H1 (cell line): Measurements from ENCODE around the gene FPR2. TPM values are rescaled to one million over a fixed set of nuclear protein-coding genes. Genes with fewer than 3 reads are reported as not detected.

Experiments used
- CTCF ChIA-PET: fragments of 300-600 bp; sonication (Branson Sonifier 250); formaldehyde crosslinking; loops from one replicate; lab custom pipeline; 2021; ENCODE audit not compliant: partially characterized antibody; lab: Charles Lee
- POLR2A ChIA-PET: fragments of 300-600 bp; sonication (Branson Sonifier 250); formaldehyde crosslinking; loops from one replicate; lab custom pipeline; 2021; ENCODE audit warnings: inconsistent platforms; ENCODE audit not compliant: partially characterized antibody; lab: Charles Lee
- DNase-seq, 2 experiments: peaks; one replicate each; pipeline versions ENCODE4 v3.0.0 to v3.0.0-alpha.2; 2010 to 2022; ENCODE audit warnings: low spot score in 2 of 2, low read depth in 1 of 2, mixed read lengths in 1 of 2
- FAIRE-seq: peaks from 2 replicates; lab custom pipeline; 2011; peaks lifted over from hg19 to GRCh38; lab: Jason Lieb, UNC
- H2AFZ ChIP-seq: 2 replicates; pipeline ENCODE4 v1.8.1; 2012; ENCODE audit warnings: low read length, inconsistent platforms
- H2AK5ac ChIP-seq: 2 replicates; pipeline ENCODE4 v1.6.1; 2013; ENCODE audit warnings: low read depth, low read length
- H2BK120ac ChIP-seq: replicated peaks from 2 replicates; pipeline ENCODE3; 2013; ENCODE audit warnings: low read depth, low read length, inconsistent platforms
- H2BK12ac ChIP-seq: 2 replicates; pipeline ENCODE4 v1.6.1; 2013; ENCODE audit warnings: low read depth, low read length
- H2BK15ac ChIP-seq: 2 replicates; pipeline ENCODE4 v1.6.1; 2013; ENCODE audit warnings: low read length
- H2BK20ac ChIP-seq: 2 replicates; pipeline ENCODE4 v1.6.1; 2013; ENCODE audit warnings: low read length
- H2BK5ac ChIP-seq: 2 replicates; pipeline ENCODE4 v1.6.1; 2013; ENCODE audit warnings: low read depth, low read length
- H3K14ac ChIP-seq: 2 replicates; pipeline ENCODE4 v1.6.1; 2013; ENCODE audit warnings: inconsistent platforms; ENCODE audit not compliant: insufficient read length
- H3K18ac ChIP-seq: 2 replicates; pipeline ENCODE4 v1.6.1; 2013; ENCODE audit warnings: low read length; ENCODE audit errors: extremely low read depth
- H3K23ac ChIP-seq: 2 replicates; pipeline ENCODE4 v1.6.1; 2013; ENCODE audit warnings: inconsistent platforms; ENCODE audit not compliant: insufficient read length
- H3K23me2 ChIP-seq: 2 replicates; pipeline ENCODE4 v1.6.1; 2013; ENCODE audit warnings: low read depth, low read length
- H3K27ac ChIP-seq: 2 replicates; pipeline ENCODE4 v1.6.1; 2011; ENCODE audit warnings: low read depth, low read length, inconsistent platforms
- H3K27me3 ChIP-seq, 4 experiments: replicated peaks in 1 of 4; 1 replicate in 1 of 4; 2 replicates in 3 of 4; pipeline versions ENCODE4 v1.6.1 to v1.8.1; 2011 to 2013; ENCODE audit warnings: low read length in 3 of 4, mild to moderate bottlenecking in 3 of 4, inconsistent platforms in 2 of 4, mixed read lengths in 2 of 4, moderate library complexity in 1 of 4; ENCODE audit not compliant: control insufficient read depth in 3 of 4, insufficient read depth in 3 of 4; ENCODE audit errors: extremely low read depth in 1 of 4
- H3K36me3 ChIP-seq, 4 experiments: 2 replicates each; pipeline versions ENCODE4 v1.6.1 to v1.8.1; 2011 to 2013; ENCODE audit warnings: mild to moderate bottlenecking in 4 of 4, low read length in 3 of 4, moderate library complexity in 2 of 4, control low read depth in 1 of 4, inconsistent platforms in 1 of 4; ENCODE audit not compliant: insufficient read depth in 4 of 4, control insufficient read depth in 2 of 4
- H3K4ac ChIP-seq: replicated peaks from 2 replicates; pipeline ENCODE3; 2013; ENCODE audit warnings: low read length, low read depth, mixed read lengths, inconsistent platforms; ENCODE audit not compliant: insufficient read length
- H3K4me1 ChIP-seq, 4 experiments: replicated peaks in 1 of 4; 1 replicate in 1 of 4; 2 replicates in 3 of 4; pipeline versions ENCODE4 v1.6.1 to v1.8.1; 2011 to 2013; ENCODE audit warnings: low read length in 3 of 4, inconsistent platforms in 2 of 4, mixed read lengths in 1 of 4; ENCODE audit not compliant: insufficient read depth in 4 of 4, control insufficient read depth in 3 of 4
- H3K4me2 ChIP-seq, 2 experiments: 2 replicates each; pipeline versions ENCODE4 v1.6.1 to v1.8.1; 2011 to 2013; ENCODE audit warnings: low read depth in 2 of 2, low read length in 2 of 2, control low read depth in 1 of 2, inconsistent platforms in 1 of 2, mild to moderate bottlenecking in 1 of 2; ENCODE audit not compliant: insufficient read depth in 1 of 2
- H3K4me3 ChIP-seq, 4 experiments: fragments of 200-600, 300-600 bp in 1 of 4; sonication (generic), shearing (Covaris generic), sonication (Bioruptor Twin) in 1 of 4; 2 replicates each; pipeline versions ENCODE4 v1.5.1 to v1.8.1; 2011 to 2016; ENCODE audit warnings: low read length in 4 of 4, low read depth in 3 of 4, control low read depth in 2 of 4, inconsistent platforms in 2 of 4, mild to moderate bottlenecking in 2 of 4, mixed read lengths in 1 of 4, moderate library complexity in 1 of 4; ENCODE audit not compliant: insufficient read depth in 2 of 4; ENCODE audit errors: extremely low read depth in 1 of 4
- H3K56ac ChIP-seq: replicated peaks from 2 replicates; pipeline ENCODE3; 2013; ENCODE audit warnings: low read depth, mild to moderate bottlenecking, mixed read lengths, low read length, inconsistent platforms; ENCODE audit not compliant: insufficient read length
- H3K79me1 ChIP-seq: 2 replicates; pipeline ENCODE4 v1.6.1; 2013; ENCODE audit warnings: low read depth, low read length, control low read depth
- H3K79me2 ChIP-seq, 2 experiments: 2 replicates each; pipeline versions ENCODE4 v1.6.1 to v1.8.1; 2012 to 2013; ENCODE audit warnings: low read length in 2 of 2, mild to moderate bottlenecking in 2 of 2, inconsistent platforms in 1 of 2; ENCODE audit not compliant: insufficient read depth in 2 of 2, control insufficient read depth in 1 of 2
- H3K9ac ChIP-seq, 4 experiments: replicated peaks in 1 of 4; 1 replicate in 1 of 4; 2 replicates in 3 of 4; pipeline versions ENCODE4 v1.6.1 to v1.8.1; 2011 to 2013; ENCODE audit warnings: low read depth in 3 of 4, low read length in 3 of 4, control low read depth in 2 of 4, mild to moderate bottlenecking in 2 of 4, moderate library complexity in 2 of 4, inconsistent platforms in 1 of 4; ENCODE audit errors: extremely low read depth in 1 of 4
- H3K9me3 ChIP-seq, 2 experiments: 2 replicates each; pipeline versions ENCODE4 v1.6.1 to v1.8.1; 2012 to 2013; ENCODE audit warnings: mild to moderate bottlenecking in 2 of 2, moderate library complexity in 2 of 2, control low read depth in 1 of 2, inconsistent platforms in 1 of 2, low read depth in 1 of 2, low read length in 1 of 2, mixed read lengths in 1 of 2; ENCODE audit not compliant: insufficient read depth in 2 of 2
- H4K20me1 ChIP-seq, 2 experiments: replicated peaks in 1 of 2; 2 replicates each; pipeline versions ENCODE3 to v1.8.1; 2011 to 2013; ENCODE audit warnings: inconsistent platforms in 2 of 2, low read length in 2 of 2, mild to moderate bottlenecking in 1 of 2; ENCODE audit not compliant: insufficient read depth in 2 of 2, control insufficient read depth in 1 of 2
- H4K5ac ChIP-seq: 2 replicates; pipeline ENCODE4 v1.6.1; 2013; ENCODE audit warnings: low read length, low read depth, mixed read lengths, inconsistent platforms; ENCODE audit not compliant: insufficient read length
- H4K8ac ChIP-seq: 2 replicates; pipeline ENCODE4 v1.8.0; 2013; ENCODE audit warnings: mild to moderate bottlenecking, moderate library complexity, low read length, inconsistent platforms; ENCODE audit not compliant: insufficient read depth; ENCODE audit errors: extremely low read depth
- H4K91ac ChIP-seq: replicated peaks from 2 replicates; pipeline ENCODE3; 2013; ENCODE audit warnings: low read length, mixed read lengths, inconsistent platforms; ENCODE audit not compliant: insufficient read length
- ASH2L ChIP-seq: fragments of 200-600, 300-600 bp; sonication (generic); IDR thresholded peaks from one replicate; pipeline ENCODE4 v1.7.1; 2017; ENCODE audit warnings: low read length
- ATF3 ChIP-seq: IDR thresholded peaks from 2 replicates; pipeline ENCODE4 v1.6.1; 2011; ENCODE audit warnings: low read depth, mild to moderate bottlenecking, low read length; ENCODE audit not compliant: insufficient read depth
- EGR1 ChIP-seq: IDR thresholded peaks from 2 replicates; pipeline ENCODE4 v1.6.1; 2011; ENCODE audit warnings: low read depth, low read length, borderline replicate concordance
- EZH2 ChIP-seq: fragments of 200-600 bp; sonication (generic); IDR thresholded peaks from 2 replicates; pipeline ENCODE4 v1.7.1; 2012; ENCODE audit warnings: low read depth, mild to moderate bottlenecking, moderate library complexity, low read length, inconsistent platforms; ENCODE audit not compliant: severe bottlenecking
- FOSL1 ChIP-seq: IDR thresholded peaks from 2 replicates; pipeline ENCODE4 v1.6.1; 2011; ENCODE audit warnings: mild to moderate bottlenecking, low read depth, low read length, moderate library complexity; ENCODE audit not compliant: insufficient read depth
- HDAC2 ChIP-seq, 2 experiments: fragments of 300-600 bp in 1 of 2; sonication (generic) in 1 of 2; IDR thresholded peaks; 2 replicates each; pipeline ENCODE4 v1.6.1; 2011 to 2012; ENCODE audit warnings: low read depth in 2 of 2, low read length in 2 of 2, mild to moderate bottlenecking in 2 of 2, moderate library complexity in 2 of 2, borderline replicate concordance in 1 of 2, inconsistent platforms in 1 of 2
- KDM1A ChIP-seq: fragments of 200-600, 300-600 bp; sonication (generic); IDR thresholded peaks from 2 replicates; pipeline ENCODE4 v1.7.1; 2016; ENCODE audit warnings: mild to moderate bottlenecking, low read length, borderline replicate concordance
- POLR2AphosphoS5 ChIP-seq: IDR thresholded peaks from 2 replicates; pipeline ENCODE4 v1.6.1; 2011; ENCODE audit warnings: low read depth, low read length
- RBBP5 ChIP-seq: IDR thresholded peaks from 2 replicates; pipeline ENCODE4 v1.7.1; 2012; ENCODE audit warnings: low read depth, mild to moderate bottlenecking, inconsistent platforms, low read length, moderate library complexity, borderline replicate concordance
- TCF12 ChIP-seq: IDR thresholded peaks from 2 replicates; pipeline ENCODE4 v1.6.1; 2011; ENCODE audit warnings: low read depth, mild to moderate bottlenecking, low read length
- WGBS, 2 experiments: shearing (Covaris generic) in 1 of 2; methylation state at CpG; one replicate each; pipeline versions ENCODE4 v1.1.6 to v1.1.7; 2013 to 2015; ENCODE audit warnings: low lambda C conversion rate in 2 of 2, mixed read lengths in 2 of 2, inconsistent platforms in 1 of 2, low coverage in 1 of 2, missing lambda C conversion rate in 1 of 2; ENCODE audit not compliant: insufficient replicate concordance in 2 of 2, insufficient coverage in 1 of 2, insufficient read length in 1 of 2; ENCODE audit errors: extremely low coverage in 1 of 2, missing lambda C conversion rate in 1 of 2; 5-methylcytosine and 5-hydroxymethylcytosine counted together
- polyA plus RNA-seq, 7 experiments: library from polyadenylated mRNA; depleted of rRNA in 3 of 7; stranded (reverse) in 5 of 7; unstranded in 2 of 7; fragments of >200 nt in 5 of 7; fragments of 200-250 nt in 2 of 7; gene quantifications; 1 replicate in 5 of 7; 2 replicates in 1 of 7; 4 replicates in 1 of 7; pipeline versions ENCODE4 v1.2.1 to v1.2.3, GENCODE V29; 2011 to 2013; ENCODE audit warnings: missing spikeins in 2 of 7, mixed read lengths in 2 of 7
- total RNA-seq: library from RNA; stranded (reverse); fragmentation: NEBNext Ultra II Directional; extraction: Animal tissue kit (Norgen Biotek cat#: 25700); gene quantifications from 2 replicates; pipeline ENCODE4 v1.2.1, GENCODE V29; 2021

FPR2 gene
- total and polyA plus RNA-seq, 2 of the 8 experiments (the other 6 are each of a cell fraction or from before 2014, with no cell fraction given): 0.17 TPM; not detected in 1

GRCh38 chr19:51766461-51766860, 5.5 kb downstream of the FPR2 start:
- Histone ChIP-seq H3K23me2 (no peaks in the 10 kb centered on the region), H3K27ac (no peak overlapping the region), H2BK120ac (no peak overlapping the region), H2AFZ (no peak overlapping the region), H4K91ac (no peak overlapping the region), H3K4me2 (no peak overlapping the region), H2BK5ac (no peak overlapping the region), H4K8ac (no peak overlapping the region), H3K4me1 (no peaks in the 10 kb centered on the region), H3K4me3 (no peak overlapping the region), H3K36me3 (no peaks in the 10 kb centered on the region), H2BK12ac (no peak overlapping the region), H2BK20ac (no peak overlapping the region), H4K5ac (no peak overlapping the region), H3K9ac (no peak overlapping the region), H3K56ac (no peak overlapping the region), H2BK15ac (no peak overlapping the region), H3K79me1 (no peaks in the 10 kb centered on the region), H2AK5ac (no peak overlapping the region), H3K23ac (no peak overlapping the region), H3K4ac (no peak overlapping the region), H4K20me1 (no peaks in the 10 kb centered on the region), H3K79me2 (no peaks in the 10 kb centered on the region), H3K18ac (no peak overlapping the region), H3K9me3 (peaks cover 5 to 6% of the 10 kb centered on the region in 2 experiments; a peak in 2 of 4 replicates), H3K14ac (no peak overlapping the region), H3K27me3 (no peaks in the 10 kb centered on the region)
- DNase-seq (no peak), FAIRE-seq (no peak)
- ChIA-PET POLR2A (no interaction called here), CTCF (interaction anchor here (1.6 kb wide), 1 partner anchor 11 kb away, joined by 4 read pairs; no protein-coding TSS in a partner anchor)
- WGBS, 2 experiments: 89% methylated on average over 5 of the region's 5 CpGs; no CpG with 5 or more reads in 1 of the 2 experiments
- TF ChIP-seq HDAC2 (IDR thresholded peaks at IDR 0.05; ENCODE audit: borderline replicate concordance in 1 of 2, low read depth in 2 of 2, low read length in 2 of 2) (no peak), RBBP5 (no peak), KDM1A (no peak), ASH2L (no peak), FOSL1 (no peak), EZH2 (no peak), ATF3 (no peak), EGR1 (no peak), POLR2AphosphoS5 (no peak), TCF12 (no peak)
